NOMO-1 treated with dmso at 0.1 percent for 144 hours (cell line): ENCODE results near the gene GTF2H2.
"Not testable (repeated sequence)": the region's sequence is repeated elsewhere in the genome, so short reads cannot be mapped to it uniquely, and the experiment has no call there.

Source experiments
- DNase-seq: peaks from one replicate; lab custom pipeline; 2025; ENCODE audit not compliant: unreplicated experiment; lab: John Stamatoyannopoulos, UW

The GTF2H2 gene

DNA sequence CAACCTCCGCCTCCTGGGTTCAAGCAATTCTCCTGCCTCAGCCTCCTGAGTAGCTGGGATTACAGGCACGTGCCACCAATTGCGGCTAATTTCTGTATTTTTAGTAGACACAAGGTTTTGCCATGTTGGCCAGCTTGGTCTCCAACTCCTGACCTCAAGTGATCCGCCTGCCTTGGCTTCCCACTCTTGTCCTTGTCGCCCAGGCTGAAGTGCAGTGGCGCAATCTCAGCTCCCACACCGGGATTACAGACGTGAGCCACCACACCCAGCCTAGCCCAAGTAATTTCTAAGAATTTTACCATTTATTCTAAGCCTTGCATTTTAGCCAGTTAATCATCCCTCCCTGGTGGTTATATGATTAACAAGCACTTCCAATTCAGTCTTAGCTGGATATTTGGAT lies 53.3 kb downstream of the GTF2H2 start:
- no peak for DNase-seq

DNA sequence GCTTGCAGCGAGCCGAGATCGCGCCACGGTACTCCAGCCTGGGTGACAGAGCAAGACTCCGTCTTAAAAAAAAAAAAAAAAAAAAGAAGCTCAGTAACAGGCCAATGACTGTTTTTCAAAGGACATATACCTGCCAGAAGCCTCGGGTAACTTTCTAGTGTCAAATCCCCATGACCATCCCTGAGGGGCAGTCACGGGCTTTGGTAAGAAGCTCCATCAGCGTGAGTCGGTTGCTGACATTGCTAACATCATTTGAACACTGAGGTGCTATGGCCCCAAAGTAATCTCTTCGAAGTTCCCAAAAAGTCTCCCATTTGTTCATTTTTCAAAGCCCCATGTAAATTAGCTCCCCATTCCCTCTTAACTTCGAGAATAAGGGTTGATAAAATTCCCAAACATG lies 53.9 kb downstream of the GTF2H2 start:
- DNase-seq: no peak

DNA sequence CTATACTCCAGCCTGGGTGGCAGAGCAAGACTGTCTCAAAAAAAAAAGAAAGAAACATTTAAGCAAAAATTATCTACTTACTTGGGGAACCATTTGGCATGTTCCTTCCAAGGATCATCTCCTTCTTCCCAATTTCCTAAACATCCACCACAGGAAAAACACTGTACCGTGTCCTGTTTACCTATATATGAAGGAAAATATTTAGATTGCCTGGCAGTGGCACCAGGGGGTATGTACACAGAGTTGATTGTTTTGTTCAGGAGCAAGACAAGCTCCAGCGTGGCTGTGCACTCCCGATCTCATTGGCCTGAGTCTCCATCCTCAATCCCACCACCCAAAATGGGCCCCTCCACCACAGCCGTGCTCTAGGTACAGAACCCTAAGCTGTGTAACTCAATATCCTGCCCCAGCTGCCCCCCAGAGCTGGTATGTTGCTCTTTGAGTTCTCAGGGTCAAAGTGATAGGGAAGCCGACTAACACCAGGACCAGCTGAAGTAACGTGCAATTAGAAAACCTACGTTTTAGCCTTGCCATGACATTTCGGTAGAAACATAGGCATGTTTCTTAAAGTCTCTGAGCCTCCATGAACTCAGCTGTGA lies 56.2 kb downstream of the GTF2H2 start:
- no peak for DNase-seq

DNA sequence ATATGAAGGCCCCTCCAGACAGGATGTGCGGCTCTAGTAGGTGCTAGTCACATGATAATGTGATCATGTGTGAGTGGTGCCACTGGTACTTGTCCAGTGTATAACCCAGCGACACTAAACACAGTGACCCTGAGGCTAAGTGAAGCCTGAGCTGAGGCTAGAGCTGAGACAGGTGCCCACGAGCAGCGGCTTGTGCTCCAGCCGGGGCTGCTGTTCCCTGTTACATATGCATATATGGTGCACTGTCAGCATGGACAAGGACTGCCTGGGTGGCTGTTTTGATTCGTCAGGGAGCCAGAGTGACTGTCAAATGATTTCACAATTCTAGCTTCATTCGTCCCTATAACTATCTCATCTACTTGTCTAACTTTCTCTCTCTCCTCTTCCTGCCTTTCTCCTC lies 60.5 kb downstream of the GTF2H2 start:
- DNase-seq: not testable (repeated sequence)
